NCI-H510A (cell line): ENCODE results near the gene PLCB1.
"Not testable (repeated sequence)": the region's sequence is repeated elsewhere in the genome, so short reads cannot be mapped to it uniquely, and the experiment has no call there.

Experiments
- DNase-seq: peaks from one replicate; lab custom pipeline; 2025; lab: John Stamatoyannopoulos, UW

Gene PLCB1

GRCh38 chr20:8404912-8405635, 273.0 kb downstream of the PLCB1 start:
- DNase-seq: no peak

- DNase-seq: no peak
Measured at GRCh38 chr20:8406391-8406790, 274.3 kb downstream of the PLCB1 start.

- DNase-seq: no peak
Measured at GRCh38 chr20:8408587-8409307, 276.7 kb downstream of the PLCB1 start.

- DNase-seq: no peak
Measured at GRCh38 chr20:8413691-8414090, 281.6 kb downstream of the PLCB1 start.

GRCh38 chr20:8414586-8415274, 282.7 kb downstream of the PLCB1 start:
- DNase-seq: no peak

- no peak for DNase-seq
Measured at GRCh38 chr20:8421981-8422380, 289.9 kb downstream of the PLCB1 start.

GRCh38 chr20:8423482-8423881, 291.4 kb downstream of the PLCB1 start:
- no peak for DNase-seq

GRCh38 chr20:8424010-8424409, 291.9 kb downstream of the PLCB1 start:
- no peak for DNase-seq

GRCh38 chr20:8425016-8425415, 292.9 kb downstream of the PLCB1 start:
- DNase-seq: no peak

GRCh38 chr20:8425802-8426201, 293.7 kb downstream of the PLCB1 start:
- no peak for DNase-seq

- no peak for DNase-seq
Measured at GRCh38 chr20:8427419-8428040, 295.5 kb downstream of the PLCB1 start.

GRCh38 chr20:8428988-8429387, 296.9 kb downstream of the PLCB1 start:
- DNase-seq: no peak

GRCh38 chr20:8431538-8432434, 299.7 kb downstream of the PLCB1 start:
- DNase-seq: peak; percentile 33

GRCh38 chr20:8432435-8433148, 300.5 kb downstream of the PLCB1 start:
- no peak for DNase-seq

GRCh38 chr20:8433291-8433690, 301.2 kb downstream of the PLCB1 start:
- no peak for DNase-seq

GRCh38 chr20:8434326-8434876, 302.3 kb downstream of the PLCB1 start:
- no peak for DNase-seq

GRCh38 chr20:8435285-8436035, 303.4 kb downstream of the PLCB1 start:
- no peak for DNase-seq

GRCh38 chr20:8436938-8437337, 304.9 kb downstream of the PLCB1 start:
- DNase-seq: not testable (repeated sequence)

GRCh38 chr20:8438748-8439147, 306.7 kb downstream of the PLCB1 start:
- DNase-seq: no peak
